HFFc6 (cell line): ENCODE measurements around the gene SMYD2. TPM values are rescaled to one million over a fixed set of nuclear protein-coding genes. Genes with fewer than 3 reads are reported as not detected.
A peak's percentile ranks its signal among the peaks of the same experiment; 100 is the strongest.

Source experiments
- DNase-seq: peaks from one replicate; pipeline ENCODE4 v3.0.0-alpha.2; 2018
- H3K27ac Mint-ChIP-seq: 2 replicates; pipeline ENCODE4 v1.8.0; 2020; ENCODE audit warnings: mild to moderate bottlenecking, mixed read lengths
- H3K27me3 Mint-ChIP-seq: 2 replicates; pipeline ENCODE4 v1.8.0; 2021; ENCODE audit warnings: mild to moderate bottlenecking, moderate library complexity, mixed read lengths; ENCODE audit not compliant: insufficient read depth
- H3K36me3 Mint-ChIP-seq: 2 replicates; pipeline ENCODE4 v1.8.0; 2021; ENCODE audit warnings: low read depth, mixed read lengths
- H3K4me1 Mint-ChIP-seq: 2 replicates; pipeline ENCODE4 v1.8.0; 2020; ENCODE audit warnings: low read depth, mixed read lengths
- H3K4me3 Mint-ChIP-seq: 2 replicates; pipeline ENCODE4 v1.8.0; 2020; ENCODE audit warnings: mild to moderate bottlenecking, moderate library complexity, mixed read lengths
- H3K9me3 Mint-ChIP-seq: 2 replicates; pipeline ENCODE4 v1.8.0; 2020; ENCODE audit warnings: mild to moderate bottlenecking, mixed read lengths
- total RNA-seq, 6 experiments: library from RNA; stranded (reverse); fragmentation: NEBNext Ultra II Directional; extraction: Animal tissue kit (Norgen Biotek cat#: 25700); gene quantifications; 2 replicates in 1 of 6; 3 replicates in 5 of 6; pipeline ENCODE4 v1.2.3, GENCODE V29; 2021
- TF ChIP-seq, protein P1 (sequence below): fragments of 200-600 bp; sonication (generic); IDR thresholded peaks from 2 replicates; pipeline ENCODE4 v1.5.0; 2021; ENCODE audit warnings: antibody characterized with exemption, mild to moderate bottlenecking

Gene SMYD2
- total RNA-seq, 6 experiments from 2014 or later, result 27.3 to 32.3 (median 29.5) TPM

- Mint-ChIP-seq H3K27ac (no peak overlapping the region), H3K36me3 (peaks cover 35% of the 10 kb centered on the region), H3K27me3 (peaks cover 3% of the 10 kb centered on the region), H3K9me3 (no peaks in the 10 kb centered on the region), H3K4me1 (peaks cover 24% of the 10 kb centered on the region), H3K4me3 (no peak overlapping the region)
- DNase-seq, result no peak
- TF ChIP-seq, protein P1, sequence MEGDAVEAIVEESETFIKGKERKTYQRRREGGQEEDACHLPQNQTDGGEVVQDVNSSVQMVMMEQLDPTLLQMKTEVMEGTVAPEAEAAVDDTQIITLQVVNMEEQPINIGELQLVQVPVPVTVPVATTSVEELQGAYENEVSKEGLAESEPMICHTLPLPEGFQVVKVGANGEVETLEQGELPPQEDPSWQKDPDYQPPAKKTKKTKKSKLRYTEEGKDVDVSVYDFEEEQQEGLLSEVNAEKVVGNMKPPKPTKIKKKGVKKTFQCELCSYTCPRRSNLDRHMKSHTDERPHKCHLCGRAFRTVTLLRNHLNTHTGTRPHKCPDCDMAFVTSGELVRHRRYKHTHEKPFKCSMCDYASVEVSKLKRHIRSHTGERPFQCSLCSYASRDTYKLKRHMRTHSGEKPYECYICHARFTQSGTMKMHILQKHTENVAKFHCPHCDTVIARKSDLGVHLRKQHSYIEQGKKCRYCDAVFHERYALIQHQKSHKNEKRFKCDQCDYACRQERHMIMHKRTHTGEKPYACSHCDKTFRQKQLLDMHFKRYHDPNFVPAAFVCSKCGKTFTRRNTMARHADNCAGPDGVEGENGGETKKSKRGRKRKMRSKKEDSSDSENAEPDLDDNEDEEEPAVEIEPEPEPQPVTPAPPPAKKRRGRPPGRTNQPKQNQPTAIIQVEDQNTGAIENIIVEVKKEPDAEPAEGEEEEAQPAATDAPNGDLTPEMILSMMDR, result peak; percentile 21; the same call in 1 of the 2 replicates
Observed at GRCh38 chr1:214342525-214342924, 61.6 kb downstream of the SMYD2 start.

DNA sequence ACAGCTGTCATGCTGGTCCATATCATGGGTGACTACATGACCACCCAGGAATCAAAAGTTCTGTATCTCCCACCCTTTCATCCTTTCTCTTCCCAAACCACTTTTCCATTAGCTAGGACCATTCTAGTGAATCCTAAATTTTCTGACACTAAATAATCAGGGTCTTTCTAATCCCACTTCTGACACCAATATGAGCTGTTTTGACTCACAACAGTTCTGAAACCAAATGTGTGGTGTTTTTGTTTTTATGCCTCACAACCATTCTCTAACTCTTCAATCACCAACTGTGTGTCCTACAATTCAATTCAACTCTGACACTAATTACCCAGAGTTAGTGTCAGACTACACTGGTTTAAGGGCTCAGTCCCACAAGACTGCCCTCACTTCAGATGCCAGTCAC lies 63.9 kb downstream of the SMYD2 start:
- Mint-ChIP-seq H3K4me1 (peaks cover 26% of the 10 kb centered on the region), H3K27ac (no peak overlapping the region), H3K4me3 (no peak overlapping the region), H3K27me3 (peaks cover 6% of the 10 kb centered on the region), H3K36me3 (peaks cover 42% of the 10 kb centered on the region), H3K9me3 (no peaks in the 10 kb centered on the region)
- no peak for DNase-seq
- TF ChIP-seq, protein P1, result no peak

GRCh38 chr1:214349008-214349407 lies 68.0 kb downstream of the SMYD2 start:
- TF ChIP-seq, protein P1, result no peak
- peaks cover 7% of the 10 kb centered on the region for H3K27me3 Mint-ChIP-seq
- H3K4me1 Mint-ChIP-seq, result peaks cover 27% of the 10 kb centered on the region
- peaks cover 53% of the 10 kb centered on the region for H3K36me3 Mint-ChIP-seq
- no peak overlapping the region for H3K4me3 Mint-ChIP-seq
- DNase-seq, result no peak
- H3K27ac Mint-ChIP-seq, result peak overlapping the region; percentile 22
- H3K9me3 Mint-ChIP-seq, result no peaks in the 10 kb centered on the region

DNA sequence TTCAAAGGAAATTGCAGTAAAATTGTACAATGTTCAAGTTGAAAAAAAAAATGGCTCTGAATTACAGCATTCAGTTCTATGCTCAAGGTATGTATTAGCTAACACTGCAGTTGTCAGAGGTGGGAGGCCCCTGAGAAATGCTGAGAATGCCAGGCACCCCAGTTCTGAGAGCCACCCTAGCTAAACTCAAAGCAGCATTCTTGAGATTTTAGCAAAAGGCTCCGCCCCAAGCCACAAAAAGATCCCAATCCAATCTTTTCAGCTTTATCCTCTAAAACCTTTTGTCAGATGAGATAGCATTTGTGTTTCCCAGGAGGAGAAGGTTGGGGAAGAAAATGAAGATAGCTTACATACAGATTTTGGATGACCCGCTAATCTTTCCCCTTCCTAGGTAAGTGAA lies 68.8 kb downstream of the SMYD2 start:
- H3K9me3 Mint-ChIP-seq, result no peaks in the 10 kb centered on the region
- H3K36me3 Mint-ChIP-seq, result peaks cover 49% of the 10 kb centered on the region
- peak; percentile 28 for DNase-seq
- H3K4me1 Mint-ChIP-seq, result peaks cover 27% of the 10 kb centered on the region
- peaks cover 7% of the 10 kb centered on the region for H3K27me3 Mint-ChIP-seq
- TF ChIP-seq, protein P1, result no peak
- H3K4me3 Mint-ChIP-seq, result no peak overlapping the region; the same call in 1 of the 2 replicates
- peak overlapping the region; percentile 22 for H3K27ac Mint-ChIP-seq

GRCh38 chr1:214351551-214352277 lies 70.8 kb downstream of the SMYD2 start:
- DNase-seq, result no peak
- H3K27me3 Mint-ChIP-seq, result peaks cover 8% of the 10 kb centered on the region
- H3K4me3 Mint-ChIP-seq, result no peak overlapping the region
- peaks cover 27% of the 10 kb centered on the region for H3K4me1 Mint-ChIP-seq
- no peaks in the 10 kb centered on the region for H3K9me3 Mint-ChIP-seq
- H3K36me3 Mint-ChIP-seq, result peaks cover 41% of the 10 kb centered on the region
- TF ChIP-seq, protein P1, result no peak
- no peak overlapping the region for H3K27ac Mint-ChIP-seq
